ENCODE results near the gene RPTOR. TPM values are rescaled to one million over a fixed set of nuclear protein-coding genes. Genes with fewer than 3 reads are reported as not detected.

RPTOR gene
- total RNA-seq, 1 donor from 2014 or later: 11.7 TPM

GRCh38 chr17:81003711-81004475 is 459.3 kb downstream of the RPTOR start:
- DNase-seq (ENCODE audit: low read depth in 2 of 2): peak in 1 of 2 donors; percentile 26

GRCh38 chr17:81006891-81007290 is 462.3 kb downstream of the RPTOR start:
- no peak for DNase-seq (ENCODE audit: low read depth in 2 of 2)

GRCh38 chr17:81008140-81008539 is 463.5 kb downstream of the RPTOR start:
- DNase-seq (ENCODE audit: low read depth in 2 of 2): no peak

- no peak for DNase-seq (ENCODE audit: low read depth in 2 of 2)
These were observed 464.5 kb downstream of the RPTOR start for GRCh38 chr17:81009136-81009535.

- DNase-seq (ENCODE audit: low read depth in 2 of 2): no peak
These were observed 466.3 kb downstream of the RPTOR start for GRCh38 chr17:81010935-81011334.

GRCh38 chr17:81011951-81012350 is 467.3 kb downstream of the RPTOR start:
- DNase-seq (ENCODE audit: low read depth in 2 of 2): no peak

- no peak for DNase-seq (ENCODE audit: low read depth in 2 of 2)
These were observed 468.2 kb downstream of the RPTOR start for GRCh38 chr17:81012574-81013447.

- no peak for DNase-seq (ENCODE audit: low read depth in 2 of 2)
These were observed 469.0 kb downstream of the RPTOR start for GRCh38 chr17:81013642-81014041.

- DNase-seq (ENCODE audit: low read depth in 2 of 2): no peak
These were observed 470.5 kb downstream of the RPTOR start for GRCh38 chr17:81015136-81015535.

Other genes with a start within 250 kb of the RPTOR start
- gene ENDOV, start 129.7 kb upstream of the RPTOR start, total RNA-seq: 13.1 and 15.3 TPM in 2 replicates
- under 0.01 TPM in 2 replicates for gene NPTX1, start 68.2 kb upstream of the RPTOR start, total RNA-seq